Regular cardiac myocyte (primary cell): ENCODE results near the gene ARL17A. TPM values are rescaled to one million over a fixed set of nuclear protein-coding genes. Genes with fewer than 3 reads are reported as not detected.

Source experiments
- total RNA-seq: library from RNA; depleted of rRNA; stranded (reverse); fragments of >200 nt; gene quantifications from 2 replicates; pipeline ENCODE4 v1.2.3, GENCODE V29; 2014

ARL17A gene
- 3.3 and 3.9 TPM in 2 replicates for total RNA-seq

DNA sequence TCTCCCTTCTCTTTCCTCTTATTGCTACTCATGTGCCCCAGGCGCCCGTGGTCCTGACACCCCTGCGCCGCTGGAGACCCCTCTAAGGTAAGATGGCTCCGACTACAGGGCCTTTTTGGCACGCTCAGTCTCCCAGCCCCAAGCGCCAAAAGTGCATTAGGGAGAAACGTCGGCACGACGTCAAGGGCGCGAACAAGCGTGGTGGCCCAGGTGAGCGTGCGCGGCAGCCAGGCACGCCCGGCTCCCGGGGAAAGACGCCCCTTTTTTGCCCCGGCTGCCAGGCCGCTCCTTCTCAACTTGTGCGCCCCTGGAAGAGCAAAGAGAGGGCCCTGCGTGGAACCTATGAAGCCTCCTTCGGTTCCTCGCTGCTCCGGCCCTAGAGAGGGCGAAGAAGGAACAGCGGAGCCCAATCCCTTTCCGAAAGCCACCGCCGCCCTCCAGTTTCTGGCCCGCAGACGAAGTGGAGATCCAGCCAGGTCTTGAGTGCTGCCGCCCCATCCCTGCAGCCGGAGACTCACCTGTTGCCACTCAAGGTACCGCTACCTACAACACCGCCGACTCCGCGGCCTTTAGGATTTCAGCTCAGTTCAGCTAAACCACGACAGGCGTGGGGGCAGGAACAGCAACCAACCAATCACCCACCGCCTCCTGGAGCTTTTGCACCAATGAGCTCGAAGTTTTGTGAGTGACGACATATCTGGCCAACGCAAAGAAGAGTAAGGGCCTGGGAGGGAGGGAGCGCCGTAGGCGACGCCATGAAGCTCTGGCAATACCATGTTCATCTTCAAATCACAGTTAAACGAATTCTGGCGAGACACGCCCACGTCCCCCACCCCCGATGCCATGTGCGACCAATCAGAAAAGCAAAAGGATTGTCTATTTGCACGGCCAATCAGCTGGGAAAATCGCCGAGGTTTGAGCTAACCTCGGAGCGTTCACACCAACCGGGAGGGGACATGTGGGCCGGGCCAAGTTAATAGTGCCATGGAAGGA lies at the start of gene ARL17A:
Gene ARL17A (minus strand): TSS at position 609 of the 993 bp plus-strand sequence. CDS start 3,369 bp downstream, outside the sequence.

DNA sequence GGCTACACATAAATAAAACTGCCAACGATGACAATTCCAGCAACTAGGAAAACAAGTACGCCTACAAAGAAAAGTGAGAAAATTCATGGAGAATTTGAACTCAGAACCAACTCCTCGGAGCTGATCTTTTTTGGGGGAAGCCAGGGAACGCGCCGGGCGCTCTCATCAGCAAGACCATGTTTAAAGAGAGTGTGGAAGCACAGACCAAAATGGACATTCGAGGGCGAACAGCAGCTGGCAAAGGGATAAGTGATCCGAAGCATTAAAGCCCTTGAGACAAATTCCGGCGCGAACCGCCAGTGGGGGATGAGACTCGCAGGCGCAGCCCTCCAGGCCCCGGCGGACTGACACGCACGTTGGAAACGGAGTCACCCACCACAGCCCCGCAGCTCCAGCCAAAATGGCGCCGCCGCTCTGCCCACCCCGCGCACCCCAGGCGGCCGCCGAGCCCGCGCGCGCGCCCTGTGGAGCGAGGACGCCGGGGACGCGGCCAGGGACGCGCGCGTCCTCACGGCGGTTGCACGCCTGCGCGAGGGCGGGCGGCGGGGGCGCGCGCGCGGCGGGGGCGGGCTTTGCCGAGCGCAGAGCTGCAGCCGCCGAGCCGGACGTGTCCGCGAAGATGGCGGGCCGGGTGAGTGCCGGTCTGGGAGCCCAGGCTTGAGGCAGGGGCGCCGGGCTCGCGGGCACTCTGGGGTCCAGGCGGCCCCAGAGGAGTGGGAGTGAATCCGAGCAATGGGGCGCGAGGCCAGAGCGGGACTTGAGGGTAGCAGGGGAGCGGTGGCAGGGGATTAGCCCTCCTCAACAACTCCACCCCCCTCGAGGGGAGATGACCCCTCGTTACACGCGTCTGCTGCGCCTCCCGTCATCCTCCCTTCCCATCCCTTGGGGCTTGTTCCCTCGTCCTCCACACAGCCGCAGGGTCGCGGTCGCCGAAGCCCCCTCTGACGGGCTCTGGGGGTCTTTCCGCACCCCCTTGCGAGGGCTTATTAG lies 11.0 kb upstream of the ARL17A start, which contains the start of gene NSF:
Gene NSF (plus strand): TSS at position 513 of the 990 bp plus-strand sequence. CDS start 107 bp downstream, at position 620.

GRCh38 chr17:46512168-46512567 lies 67.3 kb downstream of the ARL17A start, which contains the start of gene LRRC37A2:
LRRC37A2 (plus strand) TSS chr17:46512468; CDS start chr17:46512713, 245 bp downstream.

Other genes with a start within 250 kb of the ARL17A start
- 3.3 and 5.1 TPM in 2 replicates for gene ARL17B, start 217.9 kb downstream of the ARL17A start, total RNA-seq
- gene LRRC37A2, start 67.2 kb downstream of the ARL17A start, total RNA-seq = 2.3 and 6.2 TPM in 2 replicates
- gene NSF, start 11.0 kb upstream of the ARL17A start, total RNA-seq = 66.8 and 67.5 TPM in 2 replicates
- 1.2 and 2.0 TPM in 2 replicates for gene WNT3, start 239.0 kb upstream of the ARL17A start, total RNA-seq